ENCODE results near the gene RPS15. TPM values are rescaled to one million over a fixed set of nuclear protein-coding genes. Genes with fewer than 3 reads are reported as not detected.

RPS15 gene
- total and polyA plus RNA-seq, 2 of the 13 experiments (the other 11 are each of a cell fraction or from before 2014, with no cell fraction given), result 695 to 1,411 TPM

DNA sequence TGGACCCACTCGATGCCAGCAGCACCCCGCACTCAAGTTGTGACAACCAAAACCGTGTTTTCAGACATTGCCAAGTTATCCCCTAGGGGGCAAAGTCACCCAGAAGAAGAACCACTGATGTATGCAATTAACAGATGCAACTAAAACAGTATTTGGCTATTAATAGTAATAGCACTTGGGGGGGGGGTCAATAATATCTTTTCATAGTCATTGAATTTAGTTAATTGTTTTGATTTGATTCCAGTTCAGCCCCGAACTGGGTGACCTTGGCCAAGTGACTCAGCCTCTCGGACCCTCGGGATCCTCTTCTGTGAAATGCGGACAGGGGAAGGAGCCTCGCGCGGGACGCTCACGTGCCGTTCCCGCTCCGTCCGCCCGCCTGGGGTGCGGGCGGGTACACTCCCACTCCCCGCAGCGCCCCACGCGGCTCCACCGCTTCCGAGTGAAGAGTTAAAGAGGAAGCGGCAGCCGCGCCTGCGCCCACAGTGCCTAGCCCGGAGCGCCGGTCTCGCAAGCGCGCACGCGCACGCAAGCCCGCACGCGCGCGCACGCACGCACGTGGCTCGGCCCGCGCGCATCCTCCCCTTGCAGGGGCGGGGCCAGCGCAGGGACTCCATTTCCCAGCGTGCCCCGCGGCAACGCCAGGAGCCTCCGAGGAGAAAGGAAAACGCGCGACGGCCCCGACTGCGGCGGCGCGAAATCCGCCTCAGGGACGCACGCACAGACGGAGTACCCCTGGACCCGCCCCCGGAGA lies 31.2 kb upstream of the RPS15 start (continued):
- peak; percentile 70; the same call in 1 of the 2 replicates for TF ChIP-seq ZSCAN31 (CRISPR knock-in tag; IDR thresholded peaks at IDR 0.05; ENCODE audit: low read depth)
- TF ChIP-seq DNMT1 (CRISPR knock-in tag; IDR thresholded peaks at IDR 0.05), result no peak
- peak; percentile 51; the same call in 1 of the 2 replicates for TF ChIP-seq FOSL2 (CRISPR knock-in tag; IDR thresholded peaks at IDR 0.05)
- peak; percentile 41; the same call in 1 of the 2 replicates for TF ChIP-seq ZNF564 (CRISPR knock-in tag; IDR thresholded peaks at IDR 0.05)
- TF ChIP-seq, protein P1, sequence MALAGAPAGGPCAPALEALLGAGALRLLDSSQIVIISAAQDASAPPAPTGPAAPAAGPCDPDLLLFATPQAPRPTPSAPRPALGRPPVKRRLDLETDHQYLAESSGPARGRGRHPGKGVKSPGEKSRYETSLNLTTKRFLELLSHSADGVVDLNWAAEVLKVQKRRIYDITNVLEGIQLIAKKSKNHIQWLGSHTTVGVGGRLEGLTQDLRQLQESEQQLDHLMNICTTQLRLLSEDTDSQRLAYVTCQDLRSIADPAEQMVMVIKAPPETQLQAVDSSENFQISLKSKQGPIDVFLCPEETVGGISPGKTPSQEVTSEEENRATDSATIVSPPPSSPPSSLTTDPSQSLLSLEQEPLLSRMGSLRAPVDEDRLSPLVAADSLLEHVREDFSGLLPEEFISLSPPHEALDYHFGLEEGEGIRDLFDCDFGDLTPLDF (CRISPR knock-in tag; IDR thresholded peaks at IDR 0.05), result peak; percentile 62; the same call in 1 of the 2 replicates
- TF ChIP-seq, protein P2, sequence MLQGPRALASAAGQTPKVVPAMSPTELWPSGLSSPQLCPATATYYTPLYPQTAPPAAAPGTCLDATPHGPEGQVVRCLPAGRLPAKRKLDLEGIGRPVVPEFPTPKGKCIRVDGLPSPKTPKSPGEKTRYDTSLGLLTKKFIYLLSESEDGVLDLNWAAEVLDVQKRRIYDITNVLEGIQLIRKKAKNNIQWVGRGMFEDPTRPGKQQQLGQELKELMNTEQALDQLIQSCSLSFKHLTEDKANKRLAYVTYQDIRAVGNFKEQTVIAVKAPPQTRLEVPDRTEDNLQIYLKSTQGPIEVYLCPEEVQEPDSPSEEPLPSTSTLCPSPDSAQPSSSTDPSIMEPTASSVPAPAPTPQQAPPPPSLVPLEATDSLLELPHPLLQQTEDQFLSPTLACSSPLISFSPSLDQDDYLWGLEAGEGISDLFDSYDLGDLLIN (CRISPR knock-in tag; IDR thresholded peaks at IDR 0.05; ENCODE audit: borderline replicate concordance), result 0 out of 2 replicates have a peak, but pooled peaks have one; percentile 35
- TF ChIP-seq, protein P3, sequence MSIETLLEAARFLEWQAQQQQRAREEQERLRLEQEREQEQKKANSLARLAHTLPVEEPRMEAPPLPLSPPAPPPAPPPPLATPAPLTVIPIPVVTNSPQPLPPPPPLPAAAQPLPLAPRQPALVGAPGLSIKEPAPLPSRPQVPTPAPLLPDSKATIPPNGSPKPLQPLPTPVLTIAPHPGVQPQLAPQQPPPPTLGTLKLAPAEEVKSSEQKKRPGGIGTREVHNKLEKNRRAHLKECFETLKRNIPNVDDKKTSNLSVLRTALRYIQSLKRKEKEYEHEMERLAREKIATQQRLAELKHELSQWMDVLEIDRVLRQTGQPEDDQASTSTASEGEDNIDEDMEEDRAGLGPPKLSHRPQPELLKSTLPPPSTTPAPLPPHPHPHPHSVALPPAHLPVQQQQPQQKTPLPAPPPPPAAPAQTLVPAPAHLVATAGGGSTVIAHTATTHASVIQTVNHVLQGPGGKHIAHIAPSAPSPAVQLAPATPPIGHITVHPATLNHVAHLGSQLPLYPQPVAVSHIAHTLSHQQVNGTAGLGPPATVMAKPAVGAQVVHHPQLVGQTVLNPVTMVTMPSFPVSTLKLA (IDR thresholded peaks at IDR 0.05), result peak; percentile 80
- TF ChIP-seq SRF (IDR thresholded peaks at IDR 0.05; ENCODE audit: low read depth, low read length), result no peak
- TF ChIP-seq GATAD1 (CRISPR knock-in tag; IDR thresholded peaks at IDR 0.05), result peak; percentile 53; the same call in 1 of the 2 replicates
- TF ChIP-seq, protein P4, sequence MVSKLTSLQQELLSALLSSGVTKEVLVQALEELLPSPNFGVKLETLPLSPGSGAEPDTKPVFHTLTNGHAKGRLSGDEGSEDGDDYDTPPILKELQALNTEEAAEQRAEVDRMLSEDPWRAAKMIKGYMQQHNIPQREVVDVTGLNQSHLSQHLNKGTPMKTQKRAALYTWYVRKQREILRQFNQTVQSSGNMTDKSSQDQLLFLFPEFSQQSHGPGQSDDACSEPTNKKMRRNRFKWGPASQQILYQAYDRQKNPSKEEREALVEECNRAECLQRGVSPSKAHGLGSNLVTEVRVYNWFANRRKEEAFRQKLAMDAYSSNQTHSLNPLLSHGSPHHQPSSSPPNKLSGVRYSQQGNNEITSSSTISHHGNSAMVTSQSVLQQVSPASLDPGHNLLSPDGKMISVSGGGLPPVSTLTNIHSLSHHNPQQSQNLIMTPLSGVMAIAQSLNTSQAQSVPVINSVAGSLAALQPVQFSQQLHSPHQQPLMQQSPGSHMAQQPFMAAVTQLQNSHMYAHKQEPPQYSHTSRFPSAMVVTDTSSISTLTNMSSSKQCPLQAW (CRISPR knock-in tag; IDR thresholded peaks at IDR 0.05), result 0 out of 2 replicates have a peak, but pooled peaks have one; percentile 32
- TF ChIP-seq ZNF607 (CRISPR knock-in tag; IDR thresholded peaks at IDR 0.05; ENCODE audit: borderline replicate concordance), result peak; percentile 64
- no peak for TF ChIP-seq MEIS2 (CRISPR knock-in tag; IDR thresholded peaks at IDR 0.05)
- peak; percentile 57 for TF ChIP-seq POLR2AphosphoS5 (IDR thresholded peaks at IDR 0.05; ENCODE audit: low read depth, low read length)
- peak; percentile 82; the same call in 1 of the 2 replicates for TF ChIP-seq ZBTB7A (CRISPR knock-in tag; IDR thresholded peaks at IDR 0.05)
- TF ChIP-seq AGO2 (optimal IDR thresholded peaks at IDR 0.05; ENCODE audit: low read depth, low read length), result no peak
- peak; percentile 3; the same call in 1 of the 2 replicates for TF ChIP-seq HDAC1 (CRISPR knock-in tag; IDR thresholded peaks at IDR 0.05)
- no peak for TF ChIP-seq RAD51 (IDR thresholded peaks at IDR 0.05; ENCODE audit: borderline replicate concordance)
- TF ChIP-seq, protein P5, sequence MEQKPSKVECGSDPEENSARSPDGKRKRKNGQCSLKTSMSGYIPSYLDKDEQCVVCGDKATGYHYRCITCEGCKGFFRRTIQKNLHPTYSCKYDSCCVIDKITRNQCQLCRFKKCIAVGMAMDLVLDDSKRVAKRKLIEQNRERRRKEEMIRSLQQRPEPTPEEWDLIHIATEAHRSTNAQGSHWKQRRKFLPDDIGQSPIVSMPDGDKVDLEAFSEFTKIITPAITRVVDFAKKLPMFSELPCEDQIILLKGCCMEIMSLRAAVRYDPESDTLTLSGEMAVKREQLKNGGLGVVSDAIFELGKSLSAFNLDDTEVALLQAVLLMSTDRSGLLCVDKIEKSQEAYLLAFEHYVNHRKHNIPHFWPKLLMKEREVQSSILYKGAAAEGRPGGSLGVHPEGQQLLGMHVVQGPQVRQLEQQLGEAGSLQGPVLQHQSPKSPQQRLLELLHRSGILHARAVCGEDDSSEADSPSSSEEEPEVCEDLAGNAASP (CRISPR knock-in tag; IDR thresholded peaks at IDR 0.05; ENCODE audit: borderline replicate concordance), result 0 out of 2 replicates have a peak, but pooled peaks have one; percentile 23
- TF ChIP-seq PPARG (CRISPR knock-in tag; conservative IDR thresholded peaks at IDR 0.05), result 0 out of 2 replicates have a peak, but pooled peaks have one; percentile 43
- TF ChIP-seq, protein P6, sequence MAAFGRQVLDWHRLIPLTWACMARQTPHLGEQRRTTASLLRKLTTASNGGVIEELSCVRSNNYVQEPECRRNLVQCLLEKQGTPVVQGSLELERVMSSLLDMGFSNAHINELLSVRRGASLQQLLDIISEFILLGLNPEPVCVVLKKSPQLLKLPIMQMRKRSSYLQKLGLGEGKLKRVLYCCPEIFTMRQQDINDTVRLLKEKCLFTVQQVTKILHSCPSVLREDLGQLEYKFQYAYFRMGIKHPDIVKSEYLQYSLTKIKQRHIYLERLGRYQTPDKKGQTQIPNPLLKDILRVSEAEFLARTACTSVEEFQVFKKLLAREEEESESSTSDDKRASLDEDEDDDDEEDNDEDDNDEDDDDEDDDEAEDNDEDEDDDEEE (CRISPR knock-in tag; IDR thresholded peaks at IDR 0.05), result peak; percentile 61
- 0 out of 2 replicates have a peak, but pooled peaks have one; percentile 67 for TF ChIP-seq ZNF451 (CRISPR knock-in tag; IDR thresholded peaks at IDR 0.05)
- no peak for TF ChIP-seq ZSCAN12 (CRISPR knock-in tag; IDR thresholded peaks at IDR 0.05)
